Liver (tissue), 9 donors: Measurements from ENCODE around the gene PDCL3. TPM values are rescaled to one million over a fixed set of nuclear protein-coding genes. Genes with fewer than 3 reads are reported as not detected.

ENCODE experiments used
- DNase-seq: peaks from one replicate; pipeline ENCODE4 v3.0.0-alpha.2; 2017; ENCODE audit warnings: low spot score
- H3K27ac ChIP-seq, 2 donors: one replicate each; pipeline ENCODE4 v1.7.0; 2013; ENCODE audit warnings: inconsistent platforms in 2 of 2, low read length in 2 of 2, control low read depth in 1 of 2, low read depth in 1 of 2, mild to moderate bottlenecking in 1 of 2
- H3K27me3 ChIP-seq, 4 donors: one replicate each; pipeline versions ENCODE4 v1.6.1 to v1.7.0; 2013; ENCODE audit warnings: low read length in 3 of 4, inconsistent platforms in 1 of 4, mild to moderate bottlenecking in 1 of 4, moderate library complexity in 1 of 4; ENCODE audit not compliant: control insufficient read depth in 4 of 4, insufficient read depth in 4 of 4
- H3K36me3 ChIP-seq, 4 donors: one replicate each; pipeline versions ENCODE4 v1.6.1 to v1.7.0; 2013; ENCODE audit warnings: low read length in 3 of 4, mild to moderate bottlenecking in 3 of 4, low read depth in 1 of 4, moderate library complexity in 1 of 4; ENCODE audit not compliant: control insufficient read depth in 4 of 4, insufficient read depth in 3 of 4
- H3K4me1 ChIP-seq, 4 donors: one replicate each; pipeline versions ENCODE4 v1.6.1 to v1.7.0; 2013; ENCODE audit warnings: low read length in 3 of 4, mild to moderate bottlenecking in 3 of 4, moderate library complexity in 1 of 4; ENCODE audit not compliant: control insufficient read depth in 4 of 4, insufficient read depth in 4 of 4
- H3K4me3 ChIP-seq, 3 donors: one replicate each; pipeline versions ENCODE4 v1.6.1 to v1.7.0; 2013; ENCODE audit warnings: low read length in 3 of 3, control low read depth in 1 of 3, low read depth in 1 of 3, mild to moderate bottlenecking in 1 of 3
- H3K9ac ChIP-seq, 2 donors: one replicate each; pipeline ENCODE4 v1.7.0; 2013; ENCODE audit warnings: low read length in 2 of 2, mild to moderate bottlenecking in 2 of 2, moderate library complexity in 2 of 2, control low read depth in 1 of 2, low read depth in 1 of 2
- H3K9me3 ChIP-seq, 4 donors: one replicate each; pipeline versions ENCODE4 v1.6.1 to v1.7.0; 2013; ENCODE audit warnings: low read length in 3 of 4; ENCODE audit not compliant: control insufficient read depth in 4 of 4
- CTCF ChIP-seq: fragments of 150-350 bp; IDR thresholded peaks from 2 replicates; pipeline ENCODE4 v1.5.1; 2017; ENCODE audit warnings: improper control_type of control experiment, low read depth, low read length; ENCODE audit not compliant: missing input control
- EGR1 ChIP-seq, 2 donors: IDR thresholded peaks; 2 replicates each; pipeline ENCODE4 v1.6.1; 2016 to 2018; ENCODE audit warnings: antibody characterized with exemption in 2 of 2, low read depth in 2 of 2
- FOXA1 ChIP-seq: IDR thresholded peaks from 2 replicates; pipeline ENCODE4 v1.6.1; 2016; ENCODE audit warnings: antibody characterized with exemption
- FOXA2 ChIP-seq: IDR thresholded peaks from 2 replicates; pipeline ENCODE4 v1.6.1; 2016; ENCODE audit warnings: antibody characterized with exemption
- GABPA ChIP-seq, 2 donors: IDR thresholded peaks in 1 of 2; conservative IDR thresholded peaks in 1 of 2; 2 replicates each; pipeline ENCODE4 v1.6.1; 2016; ENCODE audit warnings: antibody characterized with exemption in 2 of 2, mild to moderate bottlenecking in 1 of 2, moderate library complexity in 1 of 2
- HNF4A ChIP-seq, 2 donors: conservative IDR thresholded peaks; 2 replicates each; pipeline ENCODE4 v1.6.1; 2016; ENCODE audit warnings: antibody characterized with exemption in 2 of 2, mild to moderate bottlenecking in 2 of 2
- HNF4G ChIP-seq: IDR thresholded peaks from 2 replicates; pipeline ENCODE4 v1.6.1; 2016; ENCODE audit warnings: antibody characterized with exemption
- JUND ChIP-seq, 2 donors: IDR thresholded peaks; 2 replicates each; pipeline ENCODE4 v1.6.1; 2016; ENCODE audit warnings: antibody characterized with exemption in 2 of 2
- MAX ChIP-seq: IDR thresholded peaks from 2 replicates; pipeline ENCODE4 v1.6.1; 2016; ENCODE audit warnings: antibody characterized with exemption
- NR2F2 ChIP-seq: IDR thresholded peaks from 2 replicates; pipeline ENCODE4 v1.6.1; 2016; ENCODE audit warnings: antibody characterized with exemption
- RAD21 ChIP-seq, 2 donors: IDR thresholded peaks; 2 replicates each; pipeline ENCODE4 v1.6.1; 2016; ENCODE audit warnings: antibody characterized with exemption in 2 of 2, mild to moderate bottlenecking in 2 of 2
- REST ChIP-seq: IDR thresholded peaks from 2 replicates; pipeline ENCODE4 v1.6.1; 2016; ENCODE audit warnings: antibody characterized with exemption, mild to moderate bottlenecking
- RXRA ChIP-seq, 2 donors: IDR thresholded peaks; 2 replicates each; pipeline ENCODE4 v1.6.1; 2017 to 2018; ENCODE audit warnings: antibody characterized with exemption in 2 of 2, mild to moderate bottlenecking in 1 of 2
- SP1 ChIP-seq: IDR thresholded peaks from 2 replicates; pipeline ENCODE4 v1.6.1; 2018; ENCODE audit warnings: antibody characterized with exemption, mild to moderate bottlenecking
- TAF1 ChIP-seq: conservative IDR thresholded peaks from 2 replicates; pipeline ENCODE4 v1.6.1; 2016; ENCODE audit warnings: antibody characterized with exemption, mild to moderate bottlenecking
- YY1 ChIP-seq: IDR thresholded peaks from 2 replicates; pipeline ENCODE4 v1.6.1; 2016; ENCODE audit warnings: antibody characterized with exemption, mild to moderate bottlenecking
- WGBS: extraction: QIAGEN DNeasy Blood & Tissue Kit; methylation state at CpG from one replicate; pipeline ENCODE4 v1.1.7; 2013; 5-methylcytosine and 5-hydroxymethylcytosine counted together
- polyA plus RNA-seq, 2 donors: library from polyadenylated mRNA; stranded (reverse) in 1 of 2; unstranded in 1 of 2; fragments of 200-250 nt in 1 of 2; fragments of >200 nt in 1 of 2; fragmentation: Nextera tagmentation in 1 of 2; extraction: Ambion mirVana in 1 of 2; gene quantifications; one replicate each; pipeline versions ENCODE4 v1.2.1 to v1.2.3, GENCODE V29; 2013 to 2015
- total RNA-seq, 2 donors: library from RNA; depleted of rRNA; stranded (reverse); fragments of >200 nt; gene quantifications; one replicate each; pipeline ENCODE4 v1.2.3, GENCODE V29; 2014
- donor health status: healthy.
- donor health status: healthy.
- donor health status: healthy.
- donor health status: healthy.
- donor health status: healthy.

PDCL3 gene
- total and polyA plus RNA-seq, 4 donors, result 4.2 to 12.3 (median 7.0) TPM

- TF ChIP-seq CTCF, result peak; percentile 77
- TF ChIP-seq HNF4A (conservative IDR thresholded peaks at IDR 0.05), result no peak
- TF ChIP-seq RXRA (IDR thresholded peaks at IDR 0.05), result no peak
- TF ChIP-seq NR2F2, result no peak
These were observed 44.0 kb downstream of the PDCL3 start (continued) for GRCh38 chr2:100606726-100607343.

GRCh38 chr2:100610381-100610831 lies 47.6 kb downstream of the PDCL3 start:
- Histone ChIP-seq H3K27me3 (no peaks in the 10 kb centered on the region), H3K9ac (no peak overlapping the region)
- peak; percentile 56 for DNase-seq

More at GRCh38 chr2:100610381-100610831, 47.6 kb downstream of the PDCL3 start:
- no peaks in the 10 kb centered on the region for H3K36me3 ChIP-seq
- no peaks in the 10 kb centered on the region for H3K4me1 ChIP-seq
- no peak overlapping the region for H3K27ac ChIP-seq
- no peaks in the 10 kb centered on the region for H3K9me3 ChIP-seq
- TF ChIP-seq SP1 (no peak), CTCF (peak; percentile 50), NR2F2 (no peak), JUND (IDR thresholded peaks at IDR 0.05) (no peak), FOXA1 (no peak), YY1 (no peak), TAF1 (no peak), HNF4G (no peak), REST (no peak), EGR1 (IDR thresholded peaks at IDR 0.05; ENCODE audit: low read depth in 2 of 2) (no peak), FOXA2 (no peak), RXRA (IDR thresholded peaks at IDR 0.05) (no peak), HNF4A (conservative IDR thresholded peaks at IDR 0.05) (no peak), MAX (no peak), RAD21 (IDR thresholded peaks at IDR 0.05) (peak; percentile 81 to 92), GABPA (IDR thresholded peaks at IDR 0.05 in 1 of 2, conservative IDR thresholded peaks at IDR 0.05 in 1 of 2) (no peak)
- H3K4me3 ChIP-seq, result no peak overlapping the region
- 19% methylated on average over 13 of the region's 13 CpGs for WGBS
